ENCODE data around the gene NEUROG1. TPM values are rescaled to one million over a fixed set of nuclear protein-coding genes. Genes with fewer than 3 reads are reported as not detected.

The NEUROG1 gene
- total RNA-seq, 1 donor from 2014 or later, result 222 TPM

DNA sequence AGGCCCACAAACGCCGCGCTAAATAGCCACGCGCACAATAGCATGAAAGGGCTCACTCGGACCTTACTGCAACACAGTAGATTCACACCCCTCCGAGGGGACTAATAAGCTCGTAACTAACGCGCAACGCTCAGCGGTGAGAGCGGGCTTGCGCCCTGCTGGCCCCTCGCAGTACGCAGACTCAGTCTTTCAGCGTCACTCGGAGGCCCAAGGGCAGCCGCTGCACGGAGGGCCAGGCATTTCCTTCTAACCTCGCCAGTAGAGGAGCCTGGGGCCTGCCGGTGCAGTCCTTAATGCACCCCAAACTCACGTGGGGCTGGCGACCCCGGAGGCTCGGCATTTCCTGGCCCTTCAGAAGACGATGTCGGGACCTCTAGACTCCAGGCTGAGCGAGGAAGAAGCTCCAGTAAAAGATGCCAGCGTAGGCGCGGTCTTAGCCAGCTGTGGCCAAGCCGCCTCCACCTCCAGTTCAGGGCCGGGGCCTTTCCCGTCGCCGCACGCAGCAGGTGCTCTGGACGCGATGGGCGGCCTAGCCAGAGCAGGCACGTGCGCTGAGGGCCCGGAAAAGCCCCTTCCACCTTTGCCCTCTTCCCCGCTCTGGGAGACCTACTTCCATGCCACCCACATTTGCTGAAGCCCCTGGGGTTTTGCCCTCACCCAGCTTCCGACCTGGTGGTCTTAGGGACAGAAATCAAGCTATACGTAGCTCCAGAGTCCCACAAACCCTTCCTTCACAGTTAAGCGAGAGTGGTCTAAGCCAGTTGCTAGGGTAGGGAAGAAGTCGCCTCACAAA is 45.3 kb downstream of the NEUROG1 start:
- Mint-ChIP-seq H3K27ac (ENCODE audit: unreplicated experiment) (peak overlapping the region; percentile 62), H3K27me3 (ENCODE audit: unreplicated experiment) (peaks cover 14% of the 10 kb centered on the region), H3K36me3 (ENCODE audit: unreplicated experiment) (no peaks in the 10 kb centered on the region), H3K4me1 (ENCODE audit: low read depth, unreplicated experiment) (peaks cover 31% of the 10 kb centered on the region), H3K9me3 (ENCODE audit: unreplicated experiment) (peaks cover 6% of the 10 kb centered on the region), H3K4me3 (ENCODE audit: unreplicated experiment) (peak overlapping the region; percentile 82)
- DNase-seq, result peak; percentile 51
- TF ChIP-seq, protein P1, sequence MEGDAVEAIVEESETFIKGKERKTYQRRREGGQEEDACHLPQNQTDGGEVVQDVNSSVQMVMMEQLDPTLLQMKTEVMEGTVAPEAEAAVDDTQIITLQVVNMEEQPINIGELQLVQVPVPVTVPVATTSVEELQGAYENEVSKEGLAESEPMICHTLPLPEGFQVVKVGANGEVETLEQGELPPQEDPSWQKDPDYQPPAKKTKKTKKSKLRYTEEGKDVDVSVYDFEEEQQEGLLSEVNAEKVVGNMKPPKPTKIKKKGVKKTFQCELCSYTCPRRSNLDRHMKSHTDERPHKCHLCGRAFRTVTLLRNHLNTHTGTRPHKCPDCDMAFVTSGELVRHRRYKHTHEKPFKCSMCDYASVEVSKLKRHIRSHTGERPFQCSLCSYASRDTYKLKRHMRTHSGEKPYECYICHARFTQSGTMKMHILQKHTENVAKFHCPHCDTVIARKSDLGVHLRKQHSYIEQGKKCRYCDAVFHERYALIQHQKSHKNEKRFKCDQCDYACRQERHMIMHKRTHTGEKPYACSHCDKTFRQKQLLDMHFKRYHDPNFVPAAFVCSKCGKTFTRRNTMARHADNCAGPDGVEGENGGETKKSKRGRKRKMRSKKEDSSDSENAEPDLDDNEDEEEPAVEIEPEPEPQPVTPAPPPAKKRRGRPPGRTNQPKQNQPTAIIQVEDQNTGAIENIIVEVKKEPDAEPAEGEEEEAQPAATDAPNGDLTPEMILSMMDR (IDR thresholded peaks at IDR 0.05; ENCODE audit: partially characterized antibody, unreplicated experiment), result no peak

DNA sequence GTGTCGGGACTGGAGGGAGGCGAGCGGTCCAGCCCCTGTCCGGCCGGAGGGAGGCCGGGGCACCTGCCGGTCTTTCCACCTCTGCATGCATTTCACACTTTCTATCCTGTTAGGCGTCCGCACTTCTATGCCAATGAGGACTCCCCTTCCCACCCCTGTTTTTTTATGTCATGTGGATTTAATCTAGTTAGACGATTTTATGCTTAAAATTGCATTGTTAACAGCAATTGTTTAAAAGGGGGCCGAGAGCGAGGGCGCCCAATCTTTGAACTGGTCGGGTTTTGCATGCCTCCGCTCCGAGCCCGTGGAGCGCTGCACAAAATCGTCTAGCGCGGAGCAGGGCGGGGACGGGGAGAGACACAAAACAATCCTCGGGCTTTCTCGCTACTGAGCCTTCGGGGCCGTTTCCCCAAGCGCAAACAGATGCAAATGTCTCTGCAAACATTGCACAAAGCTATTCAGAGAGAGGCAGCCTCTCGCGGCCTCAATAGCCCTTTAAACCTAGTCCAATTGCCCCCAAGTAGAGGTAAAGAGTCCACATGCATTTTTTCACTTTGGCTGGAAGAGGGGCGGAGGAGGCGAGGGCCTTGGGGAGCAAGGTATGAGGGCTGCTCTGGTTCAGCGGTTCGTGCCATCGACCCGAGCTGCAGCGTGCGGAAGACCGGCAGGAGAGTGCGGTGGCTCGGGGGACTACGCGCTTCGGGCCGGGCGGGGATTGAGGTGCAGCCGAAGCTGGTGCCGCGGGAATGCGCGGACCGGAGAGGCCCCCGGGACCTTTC is 46.1 kb downstream of the NEUROG1 start:
- peak; percentile 64 for DNase-seq
- Mint-ChIP-seq H3K36me3 (ENCODE audit: unreplicated experiment) (no peaks in the 10 kb centered on the region), H3K27me3 (ENCODE audit: unreplicated experiment) (peaks cover 10% of the 10 kb centered on the region), H3K27ac (ENCODE audit: unreplicated experiment) (peak overlapping the region; percentile 95), H3K9me3 (ENCODE audit: unreplicated experiment) (peaks cover 8% of the 10 kb centered on the region), H3K4me3 (ENCODE audit: unreplicated experiment) (peak overlapping the region; percentile 82), H3K4me1 (ENCODE audit: low read depth, unreplicated experiment) (peaks cover 30% of the 10 kb centered on the region)
- TF ChIP-seq, protein P1 (IDR thresholded peaks at IDR 0.05; ENCODE audit: partially characterized antibody, unreplicated experiment), result no peak

DNA sequence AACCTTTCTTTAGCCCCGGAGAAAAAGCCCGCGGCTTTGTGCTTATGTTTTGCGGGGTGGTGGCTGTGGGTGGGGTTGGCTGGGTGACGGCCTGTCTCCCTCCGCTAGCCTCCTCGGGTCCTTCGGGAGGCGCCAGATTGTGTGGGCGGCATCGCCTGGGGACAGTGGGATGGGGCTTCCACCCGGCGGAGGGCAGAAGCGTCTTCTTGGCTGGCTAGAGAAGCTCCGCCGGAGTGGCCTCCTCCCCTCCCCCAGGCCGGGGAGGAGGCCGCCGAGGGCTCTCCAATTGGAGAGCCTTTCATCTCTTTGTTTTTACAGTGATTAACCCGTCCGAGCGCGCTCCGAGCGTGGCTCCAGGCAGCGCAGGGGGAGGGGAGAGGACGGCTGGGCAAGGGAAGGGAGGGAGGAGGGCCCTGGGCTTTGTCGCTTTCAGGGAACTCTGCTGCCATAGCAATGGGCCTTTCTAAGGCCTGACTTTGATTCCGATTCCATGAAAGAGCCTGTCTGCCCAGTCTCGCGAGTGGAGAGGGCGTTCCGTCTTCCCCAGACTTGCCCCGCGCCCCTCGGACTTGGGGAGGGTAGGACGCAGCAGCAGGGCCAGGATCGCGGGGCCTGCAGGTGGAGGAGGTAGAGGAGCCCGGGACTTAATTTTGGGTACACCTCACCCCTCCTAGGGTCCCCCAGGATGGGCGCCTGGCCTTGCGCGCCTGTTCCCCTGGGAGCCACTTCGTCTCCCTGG is 46.9 kb downstream of the NEUROG1 start:
- Mint-ChIP-seq H3K27ac (ENCODE audit: unreplicated experiment) (peak overlapping the region; percentile 95), H3K36me3 (ENCODE audit: unreplicated experiment) (no peaks in the 10 kb centered on the region), H3K9me3 (ENCODE audit: unreplicated experiment) (peaks cover 8% of the 10 kb centered on the region), H3K4me3 (ENCODE audit: unreplicated experiment) (peak overlapping the region; percentile 82), H3K4me1 (ENCODE audit: low read depth, unreplicated experiment) (peaks cover 33% of the 10 kb centered on the region), H3K27me3 (ENCODE audit: unreplicated experiment) (peaks cover 10% of the 10 kb centered on the region)
- peak; percentile 95 for DNase-seq
- TF ChIP-seq, protein P1 (IDR thresholded peaks at IDR 0.05; ENCODE audit: partially characterized antibody, unreplicated experiment), result no peak

DNA sequence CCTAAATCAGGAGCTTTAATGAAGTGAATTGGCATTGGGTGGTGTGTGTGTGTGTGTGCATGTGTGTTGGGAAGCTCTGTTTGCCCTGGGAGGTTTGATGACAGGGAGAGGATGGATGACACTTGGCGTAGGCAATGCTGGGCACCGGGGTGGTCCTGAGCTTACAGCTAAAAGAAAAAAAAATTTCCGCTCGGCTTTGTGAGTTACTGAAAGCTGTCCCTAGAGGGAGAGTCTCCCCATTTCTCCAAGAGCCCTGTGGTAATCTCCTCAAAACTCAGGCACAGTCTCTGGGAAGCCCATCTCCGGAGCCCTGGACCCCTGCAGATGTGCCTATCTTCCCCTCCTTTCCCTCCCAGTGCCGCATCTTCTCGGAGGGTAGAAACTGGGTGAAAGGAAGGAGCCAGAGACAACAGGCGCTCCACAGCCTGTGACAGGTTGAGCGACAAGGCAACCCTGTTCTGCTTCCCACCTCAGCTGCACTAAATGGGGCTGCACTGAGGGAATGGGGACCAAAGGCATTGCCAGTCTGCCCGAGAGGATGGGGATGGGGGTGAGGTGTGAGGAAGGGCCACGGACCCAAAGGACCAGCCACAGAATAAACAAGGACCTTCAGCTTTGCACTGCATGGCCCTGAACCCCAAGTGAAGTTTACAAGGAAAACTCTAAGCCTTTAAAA is 47.8 kb downstream of the NEUROG1 start:
- no peak for DNase-seq
- Mint-ChIP-seq H3K4me3 (ENCODE audit: unreplicated experiment) (peak overlapping the region; percentile 82), H3K36me3 (ENCODE audit: unreplicated experiment) (no peaks in the 10 kb centered on the region), H3K4me1 (ENCODE audit: low read depth, unreplicated experiment) (peaks cover 38% of the 10 kb centered on the region), H3K27ac (ENCODE audit: unreplicated experiment) (peak overlapping the region; percentile 65), H3K9me3 (ENCODE audit: unreplicated experiment) (peaks cover 10% of the 10 kb centered on the region), H3K27me3 (ENCODE audit: unreplicated experiment) (peaks cover 8% of the 10 kb centered on the region)
- TF ChIP-seq, protein P1 (IDR thresholded peaks at IDR 0.05; ENCODE audit: partially characterized antibody, unreplicated experiment), result no peak
